HG03045 (cell line): ENCODE results near the gene BMAL1.
"Not testable (repeated sequence)": the region's sequence is repeated elsewhere in the genome, so short reads cannot be mapped to it uniquely, and the experiment has no call there.

ENCODE experiments used
- ATAC-seq: cut with Tn5 transposase; IDR thresholded peaks from one replicate; pipeline ENCODE4 v1.9.1; 2021; ENCODE audit warnings: mild to moderate bottlenecking, moderate library complexity; ENCODE audit not compliant: unreplicated experiment

BMAL1 gene

DNA sequence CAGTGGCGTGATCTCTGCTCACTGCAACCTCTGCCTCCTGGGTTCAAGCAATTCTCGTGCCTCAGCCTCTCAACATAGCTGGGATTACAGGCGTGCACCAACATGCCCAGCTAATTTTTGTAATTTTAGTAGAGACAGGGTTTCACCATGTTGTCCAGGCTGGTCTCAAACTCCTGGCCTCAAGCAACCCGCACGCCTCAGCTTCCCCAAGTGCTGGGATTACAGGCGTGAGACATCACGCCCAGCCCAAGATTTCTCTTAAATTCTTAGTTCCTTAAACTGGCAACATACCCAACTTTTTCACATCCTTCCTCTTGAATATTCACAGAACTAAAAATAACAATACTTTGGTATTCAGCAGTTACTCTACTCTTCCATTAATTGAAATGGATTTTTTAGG lies 159.2 kb downstream of the BMAL1 start:
- not testable (repeated sequence) for ATAC-seq
